Measurements from ENCODE around the gene KRTAP10-4.
"Not testable (repeated sequence)": the region's sequence is repeated elsewhere in the genome, so short reads cannot be mapped to it uniquely, and the experiment has no call there.

Gene KRTAP10-4

DNA sequence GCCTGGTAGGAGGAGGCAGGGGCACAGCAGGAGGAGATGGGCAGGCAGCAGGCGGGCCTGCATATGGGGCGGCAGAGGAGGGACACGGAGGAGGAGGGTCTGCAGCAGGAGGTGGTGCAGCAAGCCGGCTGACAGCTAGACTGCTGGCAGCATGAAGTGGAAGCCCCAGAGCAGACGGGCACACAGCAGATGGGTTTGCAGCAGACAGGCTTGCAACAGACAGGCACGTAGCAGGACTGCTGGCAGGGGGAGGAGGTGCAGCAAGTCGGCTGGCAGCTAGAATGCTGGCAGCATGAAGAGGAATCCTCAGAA lies 6.3 kb downstream of the KRTAP10-4 start:
- DNase-seq (ENCODE audit: extremely low read depth, insufficient read length) = no peak
- TF ChIP-seq, protein P1, sequence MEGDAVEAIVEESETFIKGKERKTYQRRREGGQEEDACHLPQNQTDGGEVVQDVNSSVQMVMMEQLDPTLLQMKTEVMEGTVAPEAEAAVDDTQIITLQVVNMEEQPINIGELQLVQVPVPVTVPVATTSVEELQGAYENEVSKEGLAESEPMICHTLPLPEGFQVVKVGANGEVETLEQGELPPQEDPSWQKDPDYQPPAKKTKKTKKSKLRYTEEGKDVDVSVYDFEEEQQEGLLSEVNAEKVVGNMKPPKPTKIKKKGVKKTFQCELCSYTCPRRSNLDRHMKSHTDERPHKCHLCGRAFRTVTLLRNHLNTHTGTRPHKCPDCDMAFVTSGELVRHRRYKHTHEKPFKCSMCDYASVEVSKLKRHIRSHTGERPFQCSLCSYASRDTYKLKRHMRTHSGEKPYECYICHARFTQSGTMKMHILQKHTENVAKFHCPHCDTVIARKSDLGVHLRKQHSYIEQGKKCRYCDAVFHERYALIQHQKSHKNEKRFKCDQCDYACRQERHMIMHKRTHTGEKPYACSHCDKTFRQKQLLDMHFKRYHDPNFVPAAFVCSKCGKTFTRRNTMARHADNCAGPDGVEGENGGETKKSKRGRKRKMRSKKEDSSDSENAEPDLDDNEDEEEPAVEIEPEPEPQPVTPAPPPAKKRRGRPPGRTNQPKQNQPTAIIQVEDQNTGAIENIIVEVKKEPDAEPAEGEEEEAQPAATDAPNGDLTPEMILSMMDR (IDR thresholded peaks at IDR 0.05; ENCODE audit: insufficient read depth, low read length, poor library complexity, severe bottlenecking) = no peak
- no peaks in the 10 kb centered on the region for H3K36me3 ChIP-seq (ENCODE audit: control insufficient read depth, insufficient read depth, low read length)
- no peak overlapping the region for H3K4me3 ChIP-seq (replicated peaks; ENCODE audit: low read depth, low read length)
- H3K27me3 ChIP-seq (replicated peaks; ENCODE audit: control insufficient read depth, insufficient read depth, low read length) = no peaks in the 10 kb centered on the region

DNA sequence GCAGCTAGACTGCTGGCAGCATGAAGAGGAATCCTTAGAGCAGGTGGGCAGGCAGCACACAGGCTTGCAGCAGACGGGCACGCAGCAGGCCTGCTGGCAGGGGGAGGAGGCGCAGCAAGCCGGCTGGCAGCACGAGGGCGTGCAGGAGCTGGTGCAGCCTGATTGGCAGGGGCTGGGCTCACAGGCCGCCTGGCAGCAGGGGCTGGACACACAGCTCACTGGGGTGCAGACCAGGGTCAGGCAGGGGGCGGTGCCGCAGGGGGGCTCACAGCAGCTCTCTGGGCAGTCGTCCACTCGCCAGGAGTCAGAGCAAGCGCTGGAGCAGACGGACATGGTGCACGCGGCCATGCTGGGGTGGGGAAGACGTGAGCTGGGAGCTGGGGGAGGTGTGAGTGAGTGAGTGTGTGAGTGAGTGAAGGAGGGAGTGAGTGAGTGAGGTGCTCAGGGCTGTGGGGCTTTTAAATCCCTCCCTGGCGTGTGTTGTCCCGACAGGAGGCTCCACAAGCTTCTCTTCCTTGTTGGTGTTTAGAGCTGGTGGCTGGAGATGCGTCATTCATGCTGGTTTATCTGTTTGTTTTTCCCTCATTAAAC lies 6.8 kb downstream of the KRTAP10-4 start, which contains the start of gene KRTAP10-5:
Gene KRTAP10-5 (minus strand): TSS at position 374 of the 591 bp plus-strand sequence. CDS start 26 bp downstream, at position 348.
- not testable (repeated sequence) for H3K4me3 ChIP-seq (replicated peaks; ENCODE audit: low read depth, low read length); DNase-seq (ENCODE audit: extremely low read depth, insufficient read length); H3K27me3 ChIP-seq (replicated peaks; ENCODE audit: control insufficient read depth, insufficient read depth, low read length); H3K36me3 ChIP-seq (ENCODE audit: control insufficient read depth, insufficient read depth, low read length)

DNA sequence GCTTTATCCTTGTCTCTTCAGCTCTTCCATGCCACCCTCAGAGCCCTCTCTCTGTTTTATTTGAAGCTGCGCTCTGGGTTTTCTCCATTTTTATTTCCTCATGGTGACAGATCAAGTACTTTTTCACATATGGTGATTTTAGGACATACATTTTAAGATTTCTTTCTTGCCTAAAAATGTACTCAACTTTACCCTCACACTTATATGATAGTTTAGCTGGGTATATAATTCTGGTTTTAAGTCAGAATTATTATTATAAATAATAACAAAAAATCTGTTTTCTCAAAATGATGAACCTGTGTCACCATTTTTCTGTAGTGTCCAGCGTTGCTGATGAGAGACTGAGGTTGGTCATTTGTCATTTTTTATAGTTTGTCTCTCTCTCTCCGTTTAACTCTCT lies 7.6 kb downstream of the KRTAP10-4 start:
- no peak for DNase-seq (ENCODE audit: extremely low read depth, insufficient read length)

DNA sequence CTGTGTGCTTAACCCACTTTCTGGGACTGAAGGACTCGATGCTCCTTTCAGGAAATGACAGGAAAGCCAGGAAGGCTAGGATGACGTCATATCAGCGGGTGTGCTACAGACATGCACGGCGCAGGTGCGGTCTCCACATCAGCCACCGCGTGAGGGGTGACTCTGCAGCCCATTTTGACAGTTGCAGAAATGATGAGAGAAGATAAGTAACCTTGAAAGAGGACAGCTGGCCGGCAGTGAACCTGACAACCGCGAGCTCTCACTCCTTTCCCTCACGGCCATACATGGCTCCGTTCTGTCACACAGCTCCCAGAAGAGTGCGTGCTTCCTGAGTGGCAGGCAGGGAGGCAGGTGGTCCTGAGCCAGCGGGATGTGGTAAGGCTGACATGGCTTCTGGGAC lies 8.5 kb downstream of the KRTAP10-4 start:
- DNase-seq (ENCODE audit: extremely low read depth, insufficient read length) = no peak
- no peaks in the 10 kb centered on the region for H3K27me3 ChIP-seq (replicated peaks; ENCODE audit: control insufficient read depth, insufficient read depth, low read length)
- TF ChIP-seq, protein P1 (IDR thresholded peaks at IDR 0.05; ENCODE audit: insufficient read depth, low read length, poor library complexity, severe bottlenecking) = no peak
- H3K36me3 ChIP-seq (ENCODE audit: control insufficient read depth, insufficient read depth, low read length) = no peaks in the 10 kb centered on the region
- no peak overlapping the region for H3K4me3 ChIP-seq (replicated peaks; ENCODE audit: low read depth, low read length)

More for the DNA sequence above, 7.6 kb downstream of the KRTAP10-4 start:
- TF ChIP-seq, protein P1 (IDR thresholded peaks at IDR 0.05; ENCODE audit: insufficient read depth, low read length, poor library complexity, severe bottlenecking) = no peak
- Histone ChIP-seq H3K27me3 (replicated peaks; ENCODE audit: control insufficient read depth, insufficient read depth, low read length) (no peaks in the 10 kb centered on the region), H3K4me3 (replicated peaks; ENCODE audit: low read depth, low read length) (no peak overlapping the region), H3K36me3 (ENCODE audit: control insufficient read depth, insufficient read depth, low read length) (no peaks in the 10 kb centered on the region)

DNA sequence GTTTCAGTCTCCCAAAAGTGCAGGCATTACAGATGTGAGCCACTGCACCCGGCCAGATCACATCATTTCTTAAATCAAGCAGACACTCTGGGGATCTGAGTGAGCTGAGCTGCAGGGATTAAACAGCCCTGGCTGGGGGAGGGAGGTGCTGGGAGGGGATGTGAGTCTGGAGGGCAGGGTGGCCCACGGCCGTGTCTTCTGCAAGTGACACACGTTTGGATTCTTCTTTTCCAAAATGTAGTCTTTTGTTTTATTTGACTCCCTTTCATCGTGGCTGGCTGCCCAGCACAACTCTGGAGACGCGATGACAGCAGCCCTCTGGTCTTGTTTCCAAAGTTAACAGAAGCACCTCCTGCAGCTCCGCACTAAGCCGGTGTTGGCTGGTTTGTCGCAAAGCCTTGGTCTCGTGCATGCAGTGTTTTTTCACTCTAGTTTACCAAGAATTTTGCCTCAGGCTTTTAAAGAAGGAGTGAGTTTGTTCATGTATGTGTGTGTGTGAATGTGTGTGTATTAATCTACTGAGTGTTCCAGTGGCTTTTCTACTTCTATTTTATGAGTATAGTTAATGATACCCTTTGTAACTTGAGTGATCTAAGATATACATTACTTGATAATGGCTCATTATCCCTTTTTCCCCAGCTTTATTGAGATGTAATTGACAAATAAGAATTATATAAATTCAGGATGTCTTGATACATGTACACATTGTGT lies 9.7 kb downstream of the KRTAP10-4 start:
- no peak for DNase-seq (ENCODE audit: extremely low read depth, insufficient read length)
- Histone ChIP-seq H3K36me3 (ENCODE audit: control insufficient read depth, insufficient read depth, low read length) (no peaks in the 10 kb centered on the region), H3K27me3 (replicated peaks; ENCODE audit: control insufficient read depth, insufficient read depth, low read length) (no peaks in the 10 kb centered on the region), H3K4me3 (replicated peaks; ENCODE audit: low read depth, low read length) (no peak overlapping the region)
- TF ChIP-seq, protein P1 (IDR thresholded peaks at IDR 0.05; ENCODE audit: insufficient read depth, low read length, poor library complexity, severe bottlenecking) = no peak

DNA sequence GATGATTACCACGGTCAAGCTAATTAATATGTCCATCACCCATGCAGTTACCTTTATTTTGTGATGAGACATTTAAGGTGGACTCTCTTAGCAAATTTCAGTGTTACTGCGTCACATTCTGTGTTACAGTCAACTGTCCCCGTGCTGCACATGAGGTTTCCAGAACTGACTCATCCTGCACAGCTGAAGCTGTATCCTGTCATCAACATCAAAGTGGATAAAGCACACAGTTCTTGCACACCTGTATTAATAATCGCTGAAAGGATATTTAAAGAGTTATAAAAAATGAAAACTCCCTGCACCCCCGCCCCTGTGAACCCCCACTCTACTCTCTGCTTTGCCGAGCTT lies 10.2 kb downstream of the KRTAP10-4 start:
- Histone ChIP-seq H3K4me3 (replicated peaks; ENCODE audit: low read depth, low read length) (no peak overlapping the region), H3K27me3 (replicated peaks; ENCODE audit: control insufficient read depth, insufficient read depth, low read length) (no peaks in the 10 kb centered on the region), H3K36me3 (ENCODE audit: control insufficient read depth, insufficient read depth, low read length) (no peaks in the 10 kb centered on the region)
- no peak for DNase-seq (ENCODE audit: extremely low read depth, insufficient read length)
- TF ChIP-seq, protein P1 (IDR thresholded peaks at IDR 0.05; ENCODE audit: insufficient read depth, low read length, poor library complexity, severe bottlenecking) = no peak
